ENCODE results near the gene USP2. TPM values are rescaled to one million over a fixed set of nuclear protein-coding genes. Genes with fewer than 3 reads are reported as not detected.

USP2 gene
- total RNA-seq, 1 donor from 2014 or later = 0.11 TPM

- Mint-ChIP-seq H3K4me1 (ENCODE audit: unreplicated experiment) (peaks cover 20% of the 10 kb centered on the region), H3K9me3 (ENCODE audit: unreplicated experiment) (no peaks in the 10 kb centered on the region), H3K36me3 (ENCODE audit: unreplicated experiment) (no peaks in the 10 kb centered on the region), H3K27ac (ENCODE audit: unreplicated experiment) (no peak overlapping the region), H3K27me3 (ENCODE audit: unreplicated experiment) (peaks cover 31% of the 10 kb centered on the region), H3K4me3 (ENCODE audit: unreplicated experiment) (no peak overlapping the region)
- TF ChIP-seq, protein P1, sequence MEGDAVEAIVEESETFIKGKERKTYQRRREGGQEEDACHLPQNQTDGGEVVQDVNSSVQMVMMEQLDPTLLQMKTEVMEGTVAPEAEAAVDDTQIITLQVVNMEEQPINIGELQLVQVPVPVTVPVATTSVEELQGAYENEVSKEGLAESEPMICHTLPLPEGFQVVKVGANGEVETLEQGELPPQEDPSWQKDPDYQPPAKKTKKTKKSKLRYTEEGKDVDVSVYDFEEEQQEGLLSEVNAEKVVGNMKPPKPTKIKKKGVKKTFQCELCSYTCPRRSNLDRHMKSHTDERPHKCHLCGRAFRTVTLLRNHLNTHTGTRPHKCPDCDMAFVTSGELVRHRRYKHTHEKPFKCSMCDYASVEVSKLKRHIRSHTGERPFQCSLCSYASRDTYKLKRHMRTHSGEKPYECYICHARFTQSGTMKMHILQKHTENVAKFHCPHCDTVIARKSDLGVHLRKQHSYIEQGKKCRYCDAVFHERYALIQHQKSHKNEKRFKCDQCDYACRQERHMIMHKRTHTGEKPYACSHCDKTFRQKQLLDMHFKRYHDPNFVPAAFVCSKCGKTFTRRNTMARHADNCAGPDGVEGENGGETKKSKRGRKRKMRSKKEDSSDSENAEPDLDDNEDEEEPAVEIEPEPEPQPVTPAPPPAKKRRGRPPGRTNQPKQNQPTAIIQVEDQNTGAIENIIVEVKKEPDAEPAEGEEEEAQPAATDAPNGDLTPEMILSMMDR (IDR thresholded peaks at IDR 0.05) = no peak
- DNase-seq (ENCODE audit: extremely low spot score, unreplicated experiment) = no peak
These were observed 13.8 kb downstream of the USP2 start for GRCh38 chr11:119367661-119368120.

GRCh38 chr11:119366690-119367620 is 14.5 kb downstream of the USP2 start:
- Mint-ChIP-seq H3K9me3 (ENCODE audit: unreplicated experiment) (no peaks in the 10 kb centered on the region), H3K4me3 (ENCODE audit: unreplicated experiment) (no peak overlapping the region), H3K27me3 (ENCODE audit: unreplicated experiment) (peaks cover 31% of the 10 kb centered on the region), H3K27ac (ENCODE audit: unreplicated experiment) (no peak overlapping the region), H3K4me1 (ENCODE audit: unreplicated experiment) (peaks cover 27% of the 10 kb centered on the region), H3K36me3 (ENCODE audit: unreplicated experiment) (no peaks in the 10 kb centered on the region)
- TF ChIP-seq, protein P1 (IDR thresholded peaks at IDR 0.05) = no peak
- no peak for DNase-seq (ENCODE audit: extremely low spot score, unreplicated experiment)

DNA sequence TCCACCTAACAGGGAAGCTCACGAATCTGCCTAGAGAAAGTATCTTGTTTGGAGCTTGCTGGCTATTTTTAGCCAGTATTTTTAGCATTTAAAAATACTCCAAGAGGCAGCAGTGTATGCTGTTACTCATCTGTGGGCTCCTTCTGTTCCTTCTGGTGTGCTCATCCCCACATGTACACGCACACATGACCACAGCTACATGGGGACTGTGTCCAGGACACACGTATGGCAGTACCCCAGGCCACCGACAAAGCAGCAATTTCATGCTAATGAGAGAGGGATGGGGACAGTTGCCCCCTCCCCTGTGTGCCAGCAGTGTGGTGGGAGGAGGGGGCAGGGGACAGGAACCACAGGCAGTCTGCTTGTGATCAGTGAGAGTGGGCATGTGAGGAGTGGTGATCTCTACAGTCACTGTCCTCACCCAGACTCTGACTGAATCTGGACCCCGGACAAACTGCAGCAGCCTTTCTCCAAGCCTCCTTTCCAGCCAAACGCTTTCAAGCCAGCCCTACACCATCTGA is 16.4 kb downstream of the USP2 start:
- no peaks in the 10 kb centered on the region for H3K36me3 Mint-ChIP-seq (ENCODE audit: unreplicated experiment)
- TF ChIP-seq, protein P1 (IDR thresholded peaks at IDR 0.05) = no peak
- H3K27me3 Mint-ChIP-seq (ENCODE audit: unreplicated experiment) = peaks cover 25% of the 10 kb centered on the region
- no peaks in the 10 kb centered on the region for H3K9me3 Mint-ChIP-seq (ENCODE audit: unreplicated experiment)
- DNase-seq (ENCODE audit: extremely low spot score, unreplicated experiment) = no peak
- no peak overlapping the region for H3K27ac Mint-ChIP-seq (ENCODE audit: unreplicated experiment)
- H3K4me1 Mint-ChIP-seq (ENCODE audit: unreplicated experiment) = peaks cover 39% of the 10 kb centered on the region
- H3K4me3 Mint-ChIP-seq (ENCODE audit: unreplicated experiment) = peak overlapping the region; percentile 65

GRCh38 chr11:119363851-119364590 is 17.5 kb downstream of the USP2 start:
- Mint-ChIP-seq H3K27ac (ENCODE audit: unreplicated experiment) (no peak overlapping the region), H3K4me3 (ENCODE audit: unreplicated experiment) (peak overlapping the region; percentile 65), H3K9me3 (ENCODE audit: unreplicated experiment) (no peaks in the 10 kb centered on the region), H3K4me1 (ENCODE audit: unreplicated experiment) (peaks cover 32% of the 10 kb centered on the region), H3K27me3 (ENCODE audit: unreplicated experiment) (peaks cover 25% of the 10 kb centered on the region), H3K36me3 (ENCODE audit: unreplicated experiment) (no peaks in the 10 kb centered on the region)
- TF ChIP-seq, protein P1 (IDR thresholded peaks at IDR 0.05) = no peak
- DNase-seq (ENCODE audit: extremely low spot score, unreplicated experiment) = no peak
